Hypothalamus (tissue), 51 donors: ENCODE measurements around the gene CTBP1.

Experiments used
- DNase-seq, 51 donors: peaks; one replicate each; lab custom pipeline; 2025; lab: John Stamatoyannopoulos, UW

Gene CTBP1

GRCh38 chr4:1212546-1213335 is 36.2 kb downstream of the CTBP1 start:
- DNase-seq = no peak

- peak in 27 of 51 donors; percentile 17 to 69 (median 50) for DNase-seq
Observed at GRCh38 chr4:1211891-1212545, 36.9 kb downstream of the CTBP1 start.

- no peak for DNase-seq
Observed at GRCh38 chr4:1211371-1211770, 37.6 kb downstream of the CTBP1 start.

- DNase-seq = no peak
Observed at GRCh38 chr4:1210971-1211370, 38.0 kb downstream of the CTBP1 start.

- DNase-seq = no peak
Observed at GRCh38 chr4:1210241-1210841, 38.6 kb downstream of the CTBP1 start.

GRCh38 chr4:1209821-1210220 is 39.1 kb downstream of the CTBP1 start:
- DNase-seq = peak in 32 of 51 donors; percentile 18 to 79 (median 56)

GRCh38 chr4:1208970-1209704 is 39.8 kb downstream of the CTBP1 start:
- peak in 1 of 51 donors; percentile 18 for DNase-seq

GRCh38 chr4:1208266-1208961 is 40.5 kb downstream of the CTBP1 start:
- DNase-seq = no peak

- peak in 37 of 51 donors; percentile 15 to 80 (median 47) for DNase-seq
Observed at GRCh38 chr4:1207603-1208265, 41.2 kb downstream of the CTBP1 start.

GRCh38 chr4:1207157-1207470 is 41.8 kb downstream of the CTBP1 start:
- DNase-seq = no peak

- DNase-seq = no peak
Observed at GRCh38 chr4:1206299-1207156, 42.4 kb downstream of the CTBP1 start.

- DNase-seq = no peak
Observed at GRCh38 chr4:1205586-1206298, 43.2 kb downstream of the CTBP1 start.

- no peak for DNase-seq
Observed at GRCh38 chr4:1204828-1205585, 43.9 kb downstream of the CTBP1 start.

GRCh38 chr4:1204286-1204827 is 44.6 kb downstream of the CTBP1 start:
- DNase-seq = no peak

GRCh38 chr4:1203026-1203616 is 45.8 kb downstream of the CTBP1 start:
- DNase-seq = no peak

GRCh38 chr4:1202526-1203011 is 46.4 kb downstream of the CTBP1 start:
- no peak for DNase-seq
